Prostate gland (tissue), 2 donors: ENCODE data around the gene TCEAL8.

Experiments used
- POLR2A ChIP-seq: fragments of 450-650 bp; IDR thresholded peaks from one replicate; pipeline ENCODE4 v1.6.1; 2016; ENCODE audit warnings: antibody characterized with exemption, mild to moderate bottlenecking
- POLR2AphosphoS5 ChIP-seq: sonication (generic); formaldehyde crosslinking; IDR thresholded peaks from one replicate; pipeline ENCODE4 v1.6.1; 2017; ENCODE audit warnings: antibody characterized with exemption
- TF ChIP-seq, protein P1 (sequence below), 4 experiments: fragments of 200-600 bp in 2 of 4; fragments of 450-650 bp in 2 of 4; sonication (generic) in 2 of 4; IDR thresholded peaks; 1 replicate in 3 of 4; 2 replicates in 1 of 4; pipeline ENCODE4 v1.5.1; 2016 to 2019; ENCODE audit warnings: antibody characterized with exemption in 4 of 4, mild to moderate bottlenecking in 2 of 4, moderate library complexity in 2 of 4

DNA sequence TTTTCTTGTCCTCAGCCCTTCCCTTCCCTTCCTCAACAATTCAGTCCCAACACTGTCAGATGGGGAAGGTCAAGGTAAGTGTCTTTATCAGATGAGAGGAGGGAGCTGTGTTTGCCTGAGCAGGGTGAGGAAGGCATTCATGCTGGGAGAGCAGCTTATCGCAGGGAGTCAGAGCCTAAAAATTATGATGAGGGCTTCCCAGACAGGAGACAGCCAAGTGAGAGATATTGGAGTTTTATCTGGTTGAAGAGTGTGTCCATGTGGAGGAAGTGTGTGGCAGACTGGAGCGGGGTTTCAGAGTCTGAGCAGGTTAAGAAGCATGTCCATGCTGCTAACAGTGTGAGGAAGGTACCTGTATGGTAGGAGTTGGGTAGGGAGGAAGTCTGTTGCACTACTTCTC lies 21.7 kb downstream of the TCEAL8 start:
- TF ChIP-seq POLR2A (no peak), POLR2AphosphoS5 (no peak)
- TF ChIP-seq, protein P1, sequence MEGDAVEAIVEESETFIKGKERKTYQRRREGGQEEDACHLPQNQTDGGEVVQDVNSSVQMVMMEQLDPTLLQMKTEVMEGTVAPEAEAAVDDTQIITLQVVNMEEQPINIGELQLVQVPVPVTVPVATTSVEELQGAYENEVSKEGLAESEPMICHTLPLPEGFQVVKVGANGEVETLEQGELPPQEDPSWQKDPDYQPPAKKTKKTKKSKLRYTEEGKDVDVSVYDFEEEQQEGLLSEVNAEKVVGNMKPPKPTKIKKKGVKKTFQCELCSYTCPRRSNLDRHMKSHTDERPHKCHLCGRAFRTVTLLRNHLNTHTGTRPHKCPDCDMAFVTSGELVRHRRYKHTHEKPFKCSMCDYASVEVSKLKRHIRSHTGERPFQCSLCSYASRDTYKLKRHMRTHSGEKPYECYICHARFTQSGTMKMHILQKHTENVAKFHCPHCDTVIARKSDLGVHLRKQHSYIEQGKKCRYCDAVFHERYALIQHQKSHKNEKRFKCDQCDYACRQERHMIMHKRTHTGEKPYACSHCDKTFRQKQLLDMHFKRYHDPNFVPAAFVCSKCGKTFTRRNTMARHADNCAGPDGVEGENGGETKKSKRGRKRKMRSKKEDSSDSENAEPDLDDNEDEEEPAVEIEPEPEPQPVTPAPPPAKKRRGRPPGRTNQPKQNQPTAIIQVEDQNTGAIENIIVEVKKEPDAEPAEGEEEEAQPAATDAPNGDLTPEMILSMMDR (IDR thresholded peaks at IDR 0.05): no peak
